AG09309 (cell line): Measurements from ENCODE around the gene ERP44.

Source experiments
- DNase-seq: peaks from one replicate; pipeline ENCODE4 v3.0.0-alpha.2; 2010; ENCODE audit warnings: low read depth
- H3K4me3 ChIP-seq: 2 replicates; pipeline ENCODE4 v1.5.1; 2011; ENCODE audit warnings: mild to moderate bottlenecking, low read depth, low read length, moderate library complexity; ENCODE audit not compliant: control insufficient read depth
- TF ChIP-seq, protein P1 (sequence below): IDR thresholded peaks from 2 replicates; pipeline ENCODE4 v1.5.1; 2011; ENCODE audit warnings: mild to moderate bottlenecking, low read depth, low read length, inconsistent platforms; ENCODE audit not compliant: insufficient read depth, control insufficient read depth; ENCODE audit errors: missing control alignments

The ERP44 gene

DNA sequence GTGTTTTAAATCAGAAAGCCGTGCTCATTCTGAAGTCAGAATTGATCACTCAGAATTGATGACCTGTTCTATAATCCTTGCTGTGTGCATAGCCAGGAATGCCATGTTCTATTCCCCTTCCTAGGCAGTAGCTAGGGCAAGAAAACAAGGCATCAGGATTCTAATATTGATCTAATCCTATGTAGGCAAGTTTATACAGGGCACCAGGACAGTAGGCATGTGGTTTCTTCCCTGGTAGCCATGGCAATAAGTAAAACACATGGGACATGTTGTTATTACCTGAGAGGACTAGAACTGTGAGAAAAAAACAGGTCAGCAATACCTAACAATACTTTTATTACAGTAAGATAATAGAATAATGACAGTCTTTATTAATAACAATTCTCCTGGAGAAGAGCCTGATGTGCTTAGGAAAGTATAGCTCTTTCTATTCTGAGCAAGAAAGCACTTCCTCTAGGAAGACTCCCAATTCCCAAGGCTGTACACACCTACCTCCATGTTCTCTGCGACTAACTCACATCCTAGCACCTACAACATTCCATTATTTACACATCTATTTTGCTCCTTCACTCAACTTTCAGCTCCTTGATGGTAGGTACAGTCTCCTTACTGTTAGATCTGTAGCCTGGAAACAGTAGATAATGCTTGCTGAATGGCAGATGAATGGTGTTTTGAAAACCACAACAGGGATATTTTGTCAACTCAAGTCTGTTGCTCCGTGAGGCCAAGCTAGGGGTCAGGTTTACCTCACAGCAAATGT, 121.6 kb downstream of the ERP44 start:
- TF ChIP-seq, protein P1, sequence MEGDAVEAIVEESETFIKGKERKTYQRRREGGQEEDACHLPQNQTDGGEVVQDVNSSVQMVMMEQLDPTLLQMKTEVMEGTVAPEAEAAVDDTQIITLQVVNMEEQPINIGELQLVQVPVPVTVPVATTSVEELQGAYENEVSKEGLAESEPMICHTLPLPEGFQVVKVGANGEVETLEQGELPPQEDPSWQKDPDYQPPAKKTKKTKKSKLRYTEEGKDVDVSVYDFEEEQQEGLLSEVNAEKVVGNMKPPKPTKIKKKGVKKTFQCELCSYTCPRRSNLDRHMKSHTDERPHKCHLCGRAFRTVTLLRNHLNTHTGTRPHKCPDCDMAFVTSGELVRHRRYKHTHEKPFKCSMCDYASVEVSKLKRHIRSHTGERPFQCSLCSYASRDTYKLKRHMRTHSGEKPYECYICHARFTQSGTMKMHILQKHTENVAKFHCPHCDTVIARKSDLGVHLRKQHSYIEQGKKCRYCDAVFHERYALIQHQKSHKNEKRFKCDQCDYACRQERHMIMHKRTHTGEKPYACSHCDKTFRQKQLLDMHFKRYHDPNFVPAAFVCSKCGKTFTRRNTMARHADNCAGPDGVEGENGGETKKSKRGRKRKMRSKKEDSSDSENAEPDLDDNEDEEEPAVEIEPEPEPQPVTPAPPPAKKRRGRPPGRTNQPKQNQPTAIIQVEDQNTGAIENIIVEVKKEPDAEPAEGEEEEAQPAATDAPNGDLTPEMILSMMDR: no peak
- H3K4me3 ChIP-seq: no peak overlapping the region
- no peak for DNase-seq

DNA sequence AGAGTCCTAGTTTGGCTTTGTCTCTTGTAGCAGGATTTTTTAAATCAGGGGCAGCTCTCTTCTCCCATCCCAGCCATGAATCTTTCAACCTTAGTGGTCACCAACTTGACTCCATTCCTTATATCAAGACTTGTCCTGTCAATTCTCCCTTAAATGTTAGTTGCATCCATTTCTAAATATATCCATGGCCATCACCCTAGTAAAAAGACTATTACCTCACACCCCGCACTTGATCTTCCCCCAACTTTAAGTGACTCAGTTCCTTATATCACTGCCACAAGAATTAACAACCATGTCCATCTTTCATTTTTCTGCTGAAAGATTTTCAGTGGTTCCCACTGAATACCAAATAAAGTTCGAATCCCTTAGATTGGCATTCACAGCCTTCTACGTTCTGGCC, 125.3 kb downstream of the ERP44 start:
- DNase-seq: no peak
- H3K4me3 ChIP-seq: no peak overlapping the region
- TF ChIP-seq, protein P1: no peak

DNA sequence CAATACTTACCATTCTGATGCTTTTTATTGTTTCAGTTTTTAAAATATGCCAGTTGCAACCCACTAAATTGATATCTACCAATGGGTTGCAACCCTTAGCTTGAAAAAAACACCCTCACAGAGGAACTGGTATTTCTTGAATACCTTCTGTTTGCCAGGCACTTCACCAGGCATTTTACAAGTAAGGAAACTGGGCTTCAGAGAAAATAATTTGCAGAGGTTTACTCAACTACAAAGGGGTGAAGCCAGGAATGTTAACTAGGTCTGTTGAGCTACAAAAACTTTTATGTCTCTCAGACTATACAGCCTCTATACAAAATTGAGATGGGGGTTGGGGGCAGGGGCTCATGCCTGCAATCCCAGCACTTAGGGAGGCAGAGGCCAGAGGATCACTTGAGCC, 127.4 kb downstream of the ERP44 start:
- no peak overlapping the region for H3K4me3 ChIP-seq
- no peak for DNase-seq
- TF ChIP-seq, protein P1: no peak

DNA sequence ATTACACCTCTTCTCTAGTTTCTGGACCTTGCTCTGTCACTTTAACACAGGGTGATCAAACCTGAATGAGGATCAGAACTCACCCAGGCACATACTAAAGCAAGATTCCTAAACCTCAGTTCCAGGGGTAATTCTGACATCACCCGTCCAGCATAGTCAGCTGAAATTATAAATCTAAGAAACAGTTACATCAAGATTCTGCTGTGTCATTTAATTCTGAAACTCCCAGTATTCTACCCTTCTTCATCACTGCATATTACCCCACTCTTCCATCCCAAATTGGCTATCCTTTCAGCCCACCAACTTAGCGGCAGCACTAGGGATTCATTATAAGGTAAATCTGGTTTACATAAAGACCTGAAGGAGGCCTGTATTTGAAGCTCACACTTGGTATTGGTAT, 128.3 kb downstream of the ERP44 start:
- no peak for DNase-seq
- no peak overlapping the region for H3K4me3 ChIP-seq
- TF ChIP-seq, protein P1: no peak

DNA sequence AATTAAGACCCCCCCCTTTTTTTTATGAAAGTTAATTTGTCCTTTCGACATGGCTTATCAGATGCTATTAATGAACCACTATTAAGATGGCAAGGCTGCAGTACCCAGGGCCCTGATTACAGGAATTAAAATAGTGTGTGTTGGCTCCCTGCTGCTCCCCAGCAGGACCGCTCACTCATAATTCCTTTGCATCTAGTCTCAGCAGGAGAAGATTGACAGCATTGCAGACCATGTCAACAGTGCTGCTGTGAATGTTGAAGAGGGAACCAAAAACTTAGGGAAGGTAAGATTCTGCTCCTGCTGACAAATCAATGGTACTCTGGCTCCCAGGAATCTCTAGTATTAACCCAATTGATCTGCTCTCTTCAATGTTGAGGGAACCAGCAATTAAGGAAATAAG, 131.3 kb downstream of the ERP44 start:
- no peak overlapping the region for H3K4me3 ChIP-seq
- TF ChIP-seq, protein P1: no peak
- DNase-seq: no peak

DNA sequence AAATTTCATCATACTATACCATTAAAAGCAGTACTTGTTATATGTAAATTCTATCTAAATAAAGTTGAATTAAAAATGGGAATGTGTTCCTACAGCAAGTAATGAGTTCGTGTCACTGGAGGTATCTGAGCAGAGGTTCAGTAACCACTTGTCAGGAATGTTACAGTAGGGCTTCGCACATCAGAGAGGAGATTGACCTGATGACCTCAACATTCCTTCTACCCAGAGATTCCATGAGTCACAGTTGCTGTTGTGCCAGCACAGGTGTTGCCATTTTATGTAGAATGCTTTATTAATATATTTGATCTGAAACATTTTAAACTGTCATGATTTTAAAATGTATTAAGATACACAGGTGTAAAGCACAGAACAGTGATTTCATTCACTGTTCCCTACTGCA, 132.1 kb downstream of the ERP44 start:
- TF ChIP-seq, protein P1: no peak
- no peak for DNase-seq
- H3K4me3 ChIP-seq: no peak overlapping the region
